Measurements from ENCODE around the gene OR6F1.

- TF ChIP-seq, protein P1, sequence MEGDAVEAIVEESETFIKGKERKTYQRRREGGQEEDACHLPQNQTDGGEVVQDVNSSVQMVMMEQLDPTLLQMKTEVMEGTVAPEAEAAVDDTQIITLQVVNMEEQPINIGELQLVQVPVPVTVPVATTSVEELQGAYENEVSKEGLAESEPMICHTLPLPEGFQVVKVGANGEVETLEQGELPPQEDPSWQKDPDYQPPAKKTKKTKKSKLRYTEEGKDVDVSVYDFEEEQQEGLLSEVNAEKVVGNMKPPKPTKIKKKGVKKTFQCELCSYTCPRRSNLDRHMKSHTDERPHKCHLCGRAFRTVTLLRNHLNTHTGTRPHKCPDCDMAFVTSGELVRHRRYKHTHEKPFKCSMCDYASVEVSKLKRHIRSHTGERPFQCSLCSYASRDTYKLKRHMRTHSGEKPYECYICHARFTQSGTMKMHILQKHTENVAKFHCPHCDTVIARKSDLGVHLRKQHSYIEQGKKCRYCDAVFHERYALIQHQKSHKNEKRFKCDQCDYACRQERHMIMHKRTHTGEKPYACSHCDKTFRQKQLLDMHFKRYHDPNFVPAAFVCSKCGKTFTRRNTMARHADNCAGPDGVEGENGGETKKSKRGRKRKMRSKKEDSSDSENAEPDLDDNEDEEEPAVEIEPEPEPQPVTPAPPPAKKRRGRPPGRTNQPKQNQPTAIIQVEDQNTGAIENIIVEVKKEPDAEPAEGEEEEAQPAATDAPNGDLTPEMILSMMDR (IDR thresholded peaks at IDR 0.05) = no peak
- TF ChIP-seq POLR2A (IDR thresholded peaks at IDR 0.05) = no peak
Observed at GRCh38 chr1:247680171-247680570, 36.3 kb downstream of the OR6F1 start.
